ENCODE results near the gene ZBTB46.

- TF ChIP-seq, protein P1, sequence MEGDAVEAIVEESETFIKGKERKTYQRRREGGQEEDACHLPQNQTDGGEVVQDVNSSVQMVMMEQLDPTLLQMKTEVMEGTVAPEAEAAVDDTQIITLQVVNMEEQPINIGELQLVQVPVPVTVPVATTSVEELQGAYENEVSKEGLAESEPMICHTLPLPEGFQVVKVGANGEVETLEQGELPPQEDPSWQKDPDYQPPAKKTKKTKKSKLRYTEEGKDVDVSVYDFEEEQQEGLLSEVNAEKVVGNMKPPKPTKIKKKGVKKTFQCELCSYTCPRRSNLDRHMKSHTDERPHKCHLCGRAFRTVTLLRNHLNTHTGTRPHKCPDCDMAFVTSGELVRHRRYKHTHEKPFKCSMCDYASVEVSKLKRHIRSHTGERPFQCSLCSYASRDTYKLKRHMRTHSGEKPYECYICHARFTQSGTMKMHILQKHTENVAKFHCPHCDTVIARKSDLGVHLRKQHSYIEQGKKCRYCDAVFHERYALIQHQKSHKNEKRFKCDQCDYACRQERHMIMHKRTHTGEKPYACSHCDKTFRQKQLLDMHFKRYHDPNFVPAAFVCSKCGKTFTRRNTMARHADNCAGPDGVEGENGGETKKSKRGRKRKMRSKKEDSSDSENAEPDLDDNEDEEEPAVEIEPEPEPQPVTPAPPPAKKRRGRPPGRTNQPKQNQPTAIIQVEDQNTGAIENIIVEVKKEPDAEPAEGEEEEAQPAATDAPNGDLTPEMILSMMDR (IDR thresholded peaks at IDR 0.05): no peak
- no peak for TF ChIP-seq POLR2A (IDR thresholded peaks at IDR 0.05)
- TF ChIP-seq POLR2AphosphoS5 (IDR thresholded peaks at IDR 0.05): no peak
These were observed 12.2 kb upstream of the ZBTB46 start for GRCh38 chr20:63843222-63843621.

All from prostate gland (tissue), 2 donors.